HCT116 (cell line): ENCODE results near the gene MAGOH. TPM values are rescaled to one million over a fixed set of nuclear protein-coding genes. Genes with fewer than 3 reads are reported as not detected.

Experiments
- ATAC-seq: fragments of 200-7000 bp; cut with Tn5 transposase; 2 replicates; pipeline ENCODE4 v1.9.1; 2020; ENCODE audit warnings: mild to moderate bottlenecking, moderate library complexity
- BruUV-seq: library from RNA; stranded (reverse); fragments of 400-500 nt; replicated peaks from 2 replicates; lab custom pipeline; 2021; lab: Mats Ljungman, UMichigan
- CTCF ChIA-PET: fragments of 300-600 bp; sonication (Branson Sonifier 250); formaldehyde crosslinking; loops from one replicate; lab custom pipeline; 2021; ENCODE audit warnings: antibody characterized with exemption; lab: Charles Lee
- POLR2A ChIA-PET: fragments of 300-600, 350-600 bp; sonication (Branson Sonifier 250); formaldehyde crosslinking; loops from one replicate; lab custom pipeline; 2021; ENCODE audit warnings: antibody characterized with exemption; lab: Charles Lee
- RAD21 ChIA-PET, 2 experiments: fragments of 300-600 bp; sonication (Branson Sonifier 250); formaldehyde crosslinking; loops; one replicate each; lab custom pipeline; 2023; ENCODE audit warnings: low total read pairs in 2 of 2; ENCODE audit not compliant: uncharacterized antibody in 2 of 2, unreplicated experiment in 2 of 2, low non-redundant PET in 1 of 2; lab: Charles Lee
- DNase-seq: peaks from one replicate; pipeline ENCODE4 v3.0.0-alpha.2; 2010; ENCODE audit warnings: low read depth, low spot score
- H2AFZ ChIP-seq: fragments of 200-600 bp; shearing (Covaris generic), sonication (generic); 2 replicates; pipeline ENCODE4 v1.6.1; 2017; ENCODE audit warnings: low read depth, mixed run types, mixed read lengths, antibody characterized with exemption, low read length; ENCODE audit not compliant: poor library complexity, severe bottlenecking
- H3K27ac ChIP-seq: 2 replicates; pipeline ENCODE4 v1.5.1; 2012; ENCODE audit warnings: low read depth, low read length
- H3K27me3 ChIP-seq: fragments of 200-600 bp; sonication (generic); 2 replicates; pipeline ENCODE4 v1.6.1; 2016; ENCODE audit warnings: mixed run types, low read length, mixed read lengths; ENCODE audit not compliant: insufficient read depth
- H3K36me3 ChIP-seq, 2 experiments: fragments of 200-500 bp in 1 of 2; fragments of 200-600 bp in 1 of 2; sonication (Bioruptor generic) in 1 of 2; sonication (generic) in 1 of 2; 2 replicates each; pipeline versions ENCODE4 v1.5.1 to v1.6.1; 2014 to 2016; ENCODE audit warnings: low read length in 2 of 2, inconsistent platforms in 1 of 2, mixed read lengths in 1 of 2, mixed run types in 1 of 2; ENCODE audit not compliant: insufficient read depth in 2 of 2, control insufficient read depth in 1 of 2
- H3K4me1 ChIP-seq, 2 experiments: fragments of 200-600 bp in 1 of 2; sonication (generic) in 1 of 2; 2 replicates each; pipeline versions ENCODE4 v1.5.1 to v1.6.1; 2012 to 2017; ENCODE audit warnings: low read length in 2 of 2, inconsistent platforms in 1 of 2, mild to moderate bottlenecking in 1 of 2, mixed read lengths in 1 of 2, mixed run types in 1 of 2, moderate library complexity in 1 of 2; ENCODE audit not compliant: insufficient read depth in 2 of 2, control insufficient read depth in 1 of 2
- H3K4me2 ChIP-seq: fragments of 200-600 bp; sonication (generic); 2 replicates; pipeline ENCODE4 v1.6.1; 2017; ENCODE audit warnings: mixed run types, low read length, mixed read lengths
- H3K4me3 ChIP-seq, 2 experiments: fragments of 200-600 bp in 1 of 2; sonication (generic) in 1 of 2; replicated peaks in 1 of 2; 2 replicates each; pipeline ENCODE4 v1.5.1; 2011 to 2016; ENCODE audit warnings: low read length in 2 of 2, control low read depth in 1 of 2, low read depth in 1 of 2, mild to moderate bottlenecking in 1 of 2, mixed read lengths in 1 of 2, mixed run types in 1 of 2
- H3K79me2 ChIP-seq: fragments of 200-600 bp; sonication (generic); 2 replicates; pipeline ENCODE4 v1.6.1; 2017; ENCODE audit warnings: mild to moderate bottlenecking, mixed run types, low read length, moderate library complexity, mixed read lengths; ENCODE audit not compliant: insufficient read depth
- H3K9ac ChIP-seq: fragments of 200-600 bp; sonication (generic); 2 replicates; pipeline ENCODE4 v1.6.1; 2016; ENCODE audit warnings: low read length, mixed read lengths
- H3K9me2 ChIP-seq: fragments of 200-600 bp; sonication (generic), shearing (Covaris generic); 2 replicates; pipeline ENCODE4 v1.6.1; 2017; ENCODE audit warnings: mixed run types, mild to moderate bottlenecking, moderate library complexity; ENCODE audit not compliant: insufficient read depth
- H3K9me3 ChIP-seq, 2 experiments: fragments of 200-500 bp in 1 of 2; fragments of 200-600 bp in 1 of 2; sonication (Bioruptor generic) in 1 of 2; sonication (generic) in 1 of 2; 2 replicates each; pipeline ENCODE4 v1.6.1; 2014 to 2017; ENCODE audit warnings: low read length in 2 of 2, mixed read lengths in 2 of 2, inconsistent platforms in 1 of 2, low read depth in 1 of 2, mild to moderate bottlenecking in 1 of 2, mixed run types in 1 of 2, moderate library complexity in 1 of 2; ENCODE audit not compliant: control insufficient read depth in 1 of 2, insufficient read depth in 1 of 2
- H4K20me1 ChIP-seq: fragments of 200-600 bp; sonication (generic), shearing (Covaris generic); 2 replicates; pipeline ENCODE4 v1.6.1; 2017; ENCODE audit warnings: mixed run types, mild to moderate bottlenecking, moderate library complexity; ENCODE audit not compliant: insufficient read depth
- ATF3 ChIP-seq: IDR thresholded peaks from 2 replicates; pipeline ENCODE4 v1.6.1; 2012
- CBX3 ChIP-seq: IDR thresholded peaks from 2 replicates; pipeline ENCODE4 v1.6.1; 2012; ENCODE audit warnings: low read depth
- CEBPB ChIP-seq: IDR thresholded peaks from 2 replicates; pipeline ENCODE4 v1.6.1; 2012; ENCODE audit warnings: low read depth
- CTCF ChIP-seq, 3 experiments: fragments of 200-600 bp in 1 of 3; sonication (generic) in 1 of 3; IDR thresholded peaks in 2 of 3; conservative IDR thresholded peaks in 1 of 3; 2 replicates each; pipeline ENCODE4 v1.5.1; 2012 to 2017; ENCODE audit warnings: low read depth in 2 of 3, low read length in 2 of 3, antibody characterized with exemption in 1 of 3, borderline replicate concordance in 1 of 3, control low read depth in 1 of 3, mild to moderate bottlenecking in 1 of 3, mixed read lengths in 1 of 3, mixed run types in 1 of 3, moderate library complexity in 1 of 3; ENCODE audit not compliant: insufficient read depth in 1 of 3
- EGR1 ChIP-seq: IDR thresholded peaks from 2 replicates; pipeline ENCODE4 v1.6.1; 2012; ENCODE audit warnings: low read depth
- FOSL1 ChIP-seq: IDR thresholded peaks from 2 replicates; pipeline ENCODE4 v1.6.1; 2012; ENCODE audit warnings: low read depth
- JUND ChIP-seq: IDR thresholded peaks from 2 replicates; pipeline ENCODE4 v1.6.1; 2012
- RAD21 ChIP-seq: IDR thresholded peaks from 2 replicates; pipeline ENCODE4 v1.6.1; 2012; ENCODE audit warnings: low read depth, mild to moderate bottlenecking
- REST ChIP-seq: IDR thresholded peaks from 2 replicates; pipeline ENCODE4 v1.6.1; 2012; ENCODE audit warnings: low read depth
- SRF ChIP-seq: IDR thresholded peaks from 2 replicates; pipeline ENCODE4 v1.6.1; 2012; ENCODE audit warnings: low read depth
- YY1 ChIP-seq: IDR thresholded peaks from 2 replicates; pipeline ENCODE4 v1.6.1; 2011; ENCODE audit warnings: low read length, low read depth, moderate library complexity, mild to moderate bottlenecking; ENCODE audit not compliant: insufficient replicate concordance; ENCODE audit errors: extremely low read depth
- ZFX ChIP-seq: fragments of 450-650 bp; IDR thresholded peaks from 2 replicates; pipeline ENCODE4 v1.6.1; 2017
- ZNF274 ChIP-seq: fragments of 200-500 bp; sonication (Bioruptor generic); IDR thresholded peaks from 2 replicates; pipeline ENCODE4 v1.6.1; 2014; ENCODE audit warnings: mild to moderate bottlenecking, low read depth, low read length, inconsistent platforms
- intact Hi-C: fragments of 100-400 bp; cut with micrococcal nuclease; formaldehyde crosslinking; loops from 2 replicates; pipeline ENCODE4 v1.10.0; 2022
- total RNA-seq: library from RNA; stranded (reverse); gene quantifications from one replicate; pipeline ENCODE4 v1.2.1, GENCODE V29; 2021; ENCODE audit not compliant: unreplicated experiment
- TF ChIP-seq, protein P1 (sequence below): IDR thresholded peaks from 2 replicates; pipeline ENCODE4 v1.6.1; 2011; ENCODE audit warnings: mild to moderate bottlenecking, low read length, moderate library complexity; ENCODE audit not compliant: insufficient replicate concordance; ENCODE audit errors: extremely low read depth

Gene MAGOH
- total RNA-seq, 1 experiment from 2014 or later = 63.7 TPM

DNA sequence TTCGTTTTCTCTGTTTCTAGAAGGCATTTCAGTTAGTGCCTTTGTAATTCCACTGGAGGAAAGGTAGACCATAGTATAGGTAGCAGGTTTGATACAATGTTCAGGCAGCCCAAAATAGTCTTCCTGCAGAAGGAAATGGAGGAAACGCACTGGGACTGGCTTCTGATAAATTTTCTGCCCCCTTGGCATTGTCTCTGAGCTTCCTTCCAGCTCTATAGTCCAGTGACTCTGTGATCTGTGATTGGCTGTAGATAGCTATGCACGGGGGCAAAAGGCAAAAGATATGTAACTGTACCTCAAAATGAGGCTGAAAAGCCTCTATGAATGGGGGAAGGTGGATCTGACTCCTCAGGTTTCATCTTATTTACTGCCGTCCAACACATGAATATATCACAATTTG is 5.8 kb upstream of the MAGOH start:
- no peak for ATAC-seq
- CTCF ChIA-PET = no interaction called here
- Histone ChIP-seq H4K20me1 (no peaks in the 10 kb centered on the region), H3K9ac (no peak overlapping the region), H3K36me3 (peaks cover 6 to 7% of the 10 kb centered on the region in 2 experiments; a peak in 2 of 4 replicates), H3K9me2 (no peaks in the 10 kb centered on the region), H3K4me3 (no peak overlapping the region), H3K27me3 (no peaks in the 10 kb centered on the region)
- no peak for TF ChIP-seq ATF3
- TF ChIP-seq RAD21 = no peak
- TF ChIP-seq CTCF (IDR thresholded peaks at IDR 0.05 in 2 of 3, conservative IDR thresholded peaks at IDR 0.05 in 1 of 3; ENCODE audit: borderline replicate concordance in 1 of 3, insufficient read depth in 1 of 3, low read depth in 2 of 3, low read length in 2 of 3) = no peak
- TF ChIP-seq, protein P1, sequence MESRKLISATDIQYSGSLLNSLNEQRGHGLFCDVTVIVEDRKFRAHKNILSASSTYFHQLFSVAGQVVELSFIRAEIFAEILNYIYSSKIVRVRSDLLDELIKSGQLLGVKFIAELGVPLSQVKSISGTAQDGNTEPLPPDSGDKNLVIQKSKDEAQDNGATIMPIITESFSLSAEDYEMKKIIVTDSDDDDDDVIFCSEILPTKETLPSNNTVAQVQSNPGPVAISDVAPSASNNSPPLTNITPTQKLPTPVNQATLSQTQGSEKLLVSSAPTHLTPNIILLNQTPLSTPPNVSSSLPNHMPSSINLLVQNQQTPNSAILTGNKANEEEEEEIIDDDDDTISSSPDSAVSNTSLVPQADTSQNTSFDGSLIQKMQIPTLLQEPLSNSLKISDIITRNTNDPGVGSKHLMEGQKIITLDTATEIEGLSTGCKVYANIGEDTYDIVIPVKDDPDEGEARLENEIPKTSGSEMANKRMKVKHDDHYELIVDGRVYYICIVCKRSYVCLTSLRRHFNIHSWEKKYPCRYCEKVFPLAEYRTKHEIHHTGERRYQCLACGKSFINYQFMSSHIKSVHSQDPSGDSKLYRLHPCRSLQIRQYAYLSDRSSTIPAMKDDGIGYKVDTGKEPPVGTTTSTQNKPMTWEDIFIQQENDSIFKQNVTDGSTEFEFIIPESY = no peak
- no peak for TF ChIP-seq ZFX
- no peak for TF ChIP-seq SRF
- TF ChIP-seq JUND = no peak
- no peak for TF ChIP-seq REST
- no peak for TF ChIP-seq YY1
- no peak for TF ChIP-seq FOSL1
- TF ChIP-seq CEBPB = no peak
- TF ChIP-seq EGR1 = no peak
- TF ChIP-seq CBX3 = no peak
- TF ChIP-seq ZNF274 = no peak
- TF ChIP-seq, all 23 proteins: peak for 0
- no peak for DNase-seq
- ChIA-PET RAD21 (no interaction called here), POLR2A (no interaction called here)
- Histone ChIP-seq H3K9me3 (no peaks in the 10 kb centered on the region), H3K79me2 (no peaks in the 10 kb centered on the region), H3K4me2 (no peak overlapping the region), H3K4me1 (peaks cover 2 to 5% of the 10 kb centered on the region in 2 experiments; a peak in 2 of 4 replicates), H3K27ac (no peak overlapping the region), H2AFZ (no peak overlapping the region)
- no TSS peak for BruUV-seq
- intact Hi-C loops = no loop called here
